NCI-H1694 (cell line): ENCODE data around the gene FAM13C.
"Not testable (repeated sequence)": the region's sequence is repeated elsewhere in the genome, so short reads cannot be mapped to it uniquely, and the experiment has no call there.

Source experiments
- DNase-seq: peaks from one replicate; lab custom pipeline; 2025; lab: John Stamatoyannopoulos, UW

The FAM13C gene

DNA sequence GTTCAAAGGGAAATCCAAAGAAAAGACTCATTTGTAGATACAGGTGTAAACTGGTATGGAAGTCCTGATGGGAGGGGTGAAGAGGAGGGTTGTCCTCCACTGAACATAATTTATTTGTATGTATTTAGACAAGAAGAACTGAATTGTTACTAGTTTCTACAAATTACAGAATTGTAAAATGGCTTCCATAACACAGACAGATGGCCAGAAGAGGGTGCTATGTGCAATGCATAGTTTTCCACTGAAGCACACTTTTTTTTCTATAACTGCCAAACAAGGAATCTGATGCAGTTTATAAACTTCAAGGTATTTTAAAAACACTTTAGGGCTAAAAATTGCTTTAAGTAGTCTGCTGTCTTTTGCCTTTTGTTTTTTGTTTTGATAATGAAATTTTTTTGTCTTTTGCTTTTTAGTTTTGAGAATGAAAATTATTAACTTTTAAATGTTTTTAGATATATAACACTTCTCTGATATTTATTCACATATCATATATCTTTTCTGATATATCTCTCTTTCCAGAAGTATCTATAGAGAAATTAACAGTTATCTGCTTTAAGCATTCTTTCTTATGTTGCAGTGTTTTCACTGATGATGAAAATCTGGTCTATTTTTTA is 127.4 kb downstream of the FAM13C start:
- peak; percentile 1 for DNase-seq

DNA sequence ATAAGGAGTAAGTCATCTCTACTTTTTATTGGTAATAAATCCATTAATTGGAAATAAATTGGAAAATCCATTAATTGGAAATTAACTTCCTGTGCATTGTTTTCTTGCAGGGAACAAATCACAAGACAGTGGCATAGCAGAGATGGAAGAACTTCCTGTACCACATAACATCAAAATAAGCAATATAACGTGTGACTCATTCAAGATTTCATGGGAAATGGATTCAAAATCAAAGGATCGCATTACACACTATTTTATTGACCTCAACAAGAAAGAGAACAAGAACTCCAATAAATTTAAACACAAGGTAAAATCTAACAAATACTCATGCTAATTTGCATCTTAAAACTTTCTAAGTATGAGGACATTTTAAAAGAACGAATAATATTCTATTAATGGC is 128.2 kb downstream of the FAM13C start:
- DNase-seq, result no peak

DNA sequence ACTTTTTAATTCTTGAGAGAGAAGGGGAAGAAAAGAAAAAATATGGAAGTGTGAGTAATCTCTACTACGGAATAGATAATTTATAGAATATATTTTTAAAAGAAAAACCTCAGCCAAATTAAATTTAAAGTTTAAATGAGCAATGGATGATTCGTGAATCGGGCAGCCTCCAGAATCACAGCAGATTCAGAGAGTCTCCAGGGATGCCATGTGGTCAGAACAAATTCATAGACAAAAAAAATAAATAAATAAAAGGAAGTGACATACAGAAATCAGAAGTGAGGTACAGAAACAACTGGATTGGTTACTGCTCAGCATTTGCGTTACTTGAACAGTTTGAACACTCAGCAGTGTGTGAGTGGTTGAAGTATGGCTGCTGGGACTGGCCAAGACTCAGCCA is 132.9 kb downstream of the FAM13C start:
- no peak for DNase-seq

DNA sequence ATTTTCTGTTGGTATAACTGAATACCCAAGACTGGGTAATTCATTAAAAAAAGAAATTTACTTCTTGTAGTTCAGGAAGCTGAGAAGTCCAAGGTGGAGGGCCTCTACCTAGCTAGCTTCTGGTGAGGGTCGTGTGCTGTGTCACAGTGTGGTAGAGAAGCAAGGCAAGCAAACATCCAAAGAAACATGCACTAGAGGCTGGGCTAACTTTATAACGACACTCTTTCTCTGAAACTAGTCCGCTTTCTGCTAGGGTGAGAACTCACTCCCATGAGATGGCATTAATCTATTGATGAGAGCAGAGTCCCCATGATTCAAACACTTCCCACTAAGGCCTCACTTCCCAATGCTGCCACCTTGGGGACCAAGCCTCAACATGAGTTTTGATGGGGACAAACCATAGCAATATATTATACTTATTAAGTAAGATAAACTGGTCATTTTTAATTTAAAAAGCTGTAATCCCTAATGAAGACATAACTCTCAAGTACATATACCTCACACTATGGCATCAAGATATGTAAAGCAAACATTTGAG is 135.1 kb downstream of the FAM13C start:
- DNase-seq, result no peak

DNA sequence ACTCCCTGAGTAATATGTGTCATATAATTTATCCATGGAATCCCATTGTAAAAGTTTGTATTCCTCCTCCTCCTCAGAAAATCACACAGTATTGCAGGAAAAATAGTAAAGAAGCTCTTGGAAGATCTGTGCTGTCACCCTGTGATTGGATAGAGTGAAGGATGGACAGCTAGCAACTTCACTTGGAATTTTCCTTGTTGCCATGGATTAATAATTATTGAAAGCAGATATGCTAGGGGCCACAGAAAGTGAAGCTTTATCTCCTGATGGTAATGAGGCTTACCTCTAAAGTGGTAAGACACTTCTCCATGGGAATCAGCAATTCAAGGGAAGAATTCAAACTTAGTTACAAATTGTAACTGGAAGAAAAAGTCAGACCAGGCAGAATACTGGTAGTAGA is 137.1 kb downstream of the FAM13C start:
- DNase-seq, result no peak

DNA sequence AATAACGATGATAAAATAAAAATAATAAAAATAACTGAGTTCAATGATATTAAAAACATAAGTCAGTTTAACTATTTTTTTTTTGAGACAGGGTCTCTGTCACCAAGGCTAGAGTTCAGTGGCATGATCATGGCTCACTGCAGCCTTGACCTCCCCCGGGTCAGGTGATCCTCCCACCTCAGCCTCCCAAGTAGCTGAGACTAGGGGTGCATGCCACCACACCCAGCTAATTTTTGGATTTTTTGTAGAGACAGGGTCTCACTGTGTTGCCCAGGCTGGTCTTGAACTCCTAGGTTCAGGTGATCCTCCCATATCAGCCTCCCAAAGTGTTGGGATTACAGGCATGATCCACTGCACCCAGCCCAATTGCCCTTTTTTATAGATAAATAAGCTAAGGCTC is 138.8 kb downstream of the FAM13C start:
- DNase-seq, result not testable (repeated sequence)

DNA sequence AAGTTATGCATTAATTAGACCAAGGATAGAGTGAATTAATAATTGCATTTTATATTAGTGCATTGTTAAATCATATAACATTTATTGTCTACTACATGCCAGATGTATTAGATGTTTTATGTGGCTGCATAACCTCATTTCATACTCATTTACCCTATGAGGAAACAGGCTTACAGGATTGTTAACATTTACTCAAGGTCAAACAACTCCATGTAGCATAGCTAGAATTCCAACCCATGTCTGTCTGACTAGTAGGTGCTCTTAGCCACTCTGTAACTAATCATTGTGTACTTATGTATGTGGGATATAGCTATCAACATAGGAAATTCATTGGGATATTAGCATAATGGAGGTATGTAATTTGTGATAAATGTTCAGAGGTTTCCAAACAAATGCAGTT is 139.6 kb downstream of the FAM13C start:
- no peak for DNase-seq

DNA sequence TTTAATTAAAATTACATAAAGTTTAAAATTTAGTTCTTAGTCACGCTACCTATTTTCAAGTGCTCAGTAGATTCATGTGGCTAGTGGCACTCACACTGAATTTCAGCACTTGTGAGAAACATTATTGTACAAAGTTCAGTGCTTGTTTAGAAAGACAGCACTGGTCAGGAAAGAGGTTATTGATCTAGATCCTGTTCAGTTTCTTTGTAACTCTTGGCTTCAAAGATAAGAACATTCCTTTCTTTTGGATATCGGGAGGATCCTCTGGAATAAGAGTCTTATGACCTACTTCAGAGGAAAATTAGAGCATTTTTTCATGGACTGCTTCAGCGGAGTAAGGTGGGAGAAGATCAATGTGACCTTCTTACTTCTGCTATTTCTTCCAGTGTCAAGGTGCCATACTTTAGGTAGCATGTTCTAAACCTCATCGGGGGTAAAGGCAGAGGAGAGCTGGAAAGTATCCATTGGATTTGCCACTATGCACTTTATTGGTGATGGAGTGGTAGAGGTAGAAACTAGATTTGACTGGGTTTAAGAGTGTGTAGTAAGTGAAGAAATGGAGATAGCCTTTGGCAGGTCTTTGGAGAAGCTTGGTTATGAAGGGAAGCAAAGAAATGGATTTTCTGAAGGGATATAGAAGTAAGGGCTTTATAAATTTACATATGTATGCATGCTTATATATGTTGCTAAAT is 146.0 kb downstream of the FAM13C start:
- no peak for DNase-seq

DNA sequence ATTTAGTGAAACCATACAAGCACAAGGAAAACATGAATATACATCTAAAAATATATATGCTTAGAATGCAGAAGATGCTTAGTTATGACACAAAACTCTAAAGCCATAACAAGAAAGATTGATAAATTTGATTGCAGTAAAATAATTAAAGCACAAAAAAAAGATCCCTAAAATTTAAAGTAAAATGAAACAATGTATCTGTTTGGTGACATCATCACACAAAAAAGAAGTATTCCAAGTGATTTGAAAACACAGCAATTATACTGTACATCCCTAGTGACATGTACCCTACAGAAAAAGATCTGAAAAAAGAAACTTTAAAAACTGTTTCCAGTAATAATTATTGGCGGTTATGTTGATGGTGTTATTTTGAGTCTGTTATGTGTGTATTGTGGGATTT is 148.2 kb downstream of the FAM13C start:
- no peak for DNase-seq

DNA sequence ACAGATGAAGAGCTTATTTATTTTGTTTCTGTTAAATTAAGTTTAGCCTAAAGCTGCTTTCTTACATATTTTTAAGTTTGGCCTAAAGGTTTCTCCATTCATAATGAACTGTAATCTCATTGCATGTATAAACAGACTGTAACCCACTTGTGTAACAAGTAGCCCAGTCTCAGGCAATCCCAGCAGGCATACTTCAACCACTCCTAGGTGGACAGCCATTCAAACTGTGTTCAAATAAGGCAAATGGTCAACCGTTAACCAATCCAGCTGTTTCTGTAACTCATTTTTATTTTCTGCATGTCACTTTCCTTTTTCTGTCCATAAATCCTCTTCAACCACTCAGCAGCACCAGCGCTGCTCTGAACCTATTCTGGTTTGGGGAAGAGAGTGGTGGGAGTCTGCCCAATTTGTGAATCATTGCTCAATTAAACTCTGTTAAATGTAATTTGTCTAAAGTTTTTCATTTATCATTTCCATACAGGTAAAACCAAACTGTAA is 150.0 kb downstream of the FAM13C start:
- DNase-seq, result no peak

DNA sequence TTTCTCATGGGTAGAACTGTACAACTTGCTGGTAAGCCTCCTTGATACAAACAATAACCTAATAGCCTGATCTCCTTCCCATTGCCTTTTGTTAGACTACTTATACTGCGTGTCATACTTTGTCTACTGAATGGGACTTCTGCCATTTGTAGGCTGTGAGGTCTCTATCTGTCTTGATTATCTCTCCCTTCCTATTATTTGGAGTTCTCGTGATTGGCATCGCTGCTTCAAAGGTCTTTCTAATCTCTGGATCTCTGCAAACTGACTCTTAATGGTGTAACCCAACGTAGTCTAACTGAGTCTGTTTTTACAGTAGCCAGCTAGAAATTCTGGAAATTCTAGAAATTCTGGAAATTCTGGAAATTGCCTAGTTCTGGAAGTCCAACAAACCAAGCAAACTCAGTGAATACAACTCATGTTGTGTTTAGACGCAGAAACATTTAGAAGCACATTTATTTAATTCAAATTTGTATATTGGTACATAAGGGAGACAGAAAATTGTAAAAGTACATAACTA is 156.1 kb downstream of the FAM13C start:
- no peak for DNase-seq
